ENCODE data around the gene CCL21. TPM values are rescaled to one million over a fixed set of nuclear protein-coding genes. Genes with fewer than 3 reads are reported as not detected.

Gene CCL21
- total RNA-seq, 1 experiment from 2014 or later = not detected

GRCh38 chr9:34719021-34719768, 9.3 kb upstream of the CCL21 start (continued):
- TF ChIP-seq, protein P1, sequence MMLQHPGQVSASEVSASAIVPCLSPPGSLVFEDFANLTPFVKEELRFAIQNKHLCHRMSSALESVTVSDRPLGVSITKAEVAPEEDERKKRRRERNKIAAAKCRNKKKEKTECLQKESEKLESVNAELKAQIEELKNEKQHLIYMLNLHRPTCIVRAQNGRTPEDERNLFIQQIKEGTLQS (CRISPR knock-in tag; conservative IDR thresholded peaks at IDR 0.05) = no peak
- no peak for TF ChIP-seq ARID4B (CRISPR knock-in tag; IDR thresholded peaks at IDR 0.05; ENCODE audit: borderline replicate concordance)
- TF ChIP-seq ZNF671 (CRISPR knock-in tag; IDR thresholded peaks at IDR 0.05) = no peak
- TF ChIP-seq E2F5 (CRISPR knock-in tag; IDR thresholded peaks at IDR 0.05) = no peak
- TF ChIP-seq, protein P2, sequence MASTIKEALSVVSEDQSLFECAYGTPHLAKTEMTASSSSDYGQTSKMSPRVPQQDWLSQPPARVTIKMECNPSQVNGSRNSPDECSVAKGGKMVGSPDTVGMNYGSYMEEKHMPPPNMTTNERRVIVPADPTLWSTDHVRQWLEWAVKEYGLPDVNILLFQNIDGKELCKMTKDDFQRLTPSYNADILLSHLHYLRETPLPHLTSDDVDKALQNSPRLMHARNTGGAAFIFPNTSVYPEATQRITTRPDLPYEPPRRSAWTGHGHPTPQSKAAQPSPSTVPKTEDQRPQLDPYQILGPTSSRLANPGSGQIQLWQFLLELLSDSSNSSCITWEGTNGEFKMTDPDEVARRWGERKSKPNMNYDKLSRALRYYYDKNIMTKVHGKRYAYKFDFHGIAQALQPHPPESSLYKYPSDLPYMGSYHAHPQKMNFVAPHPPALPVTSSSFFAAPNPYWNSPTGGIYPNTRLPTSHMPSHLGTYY (CRISPR knock-in tag; IDR thresholded peaks at IDR 0.05) = no peak

DNA sequence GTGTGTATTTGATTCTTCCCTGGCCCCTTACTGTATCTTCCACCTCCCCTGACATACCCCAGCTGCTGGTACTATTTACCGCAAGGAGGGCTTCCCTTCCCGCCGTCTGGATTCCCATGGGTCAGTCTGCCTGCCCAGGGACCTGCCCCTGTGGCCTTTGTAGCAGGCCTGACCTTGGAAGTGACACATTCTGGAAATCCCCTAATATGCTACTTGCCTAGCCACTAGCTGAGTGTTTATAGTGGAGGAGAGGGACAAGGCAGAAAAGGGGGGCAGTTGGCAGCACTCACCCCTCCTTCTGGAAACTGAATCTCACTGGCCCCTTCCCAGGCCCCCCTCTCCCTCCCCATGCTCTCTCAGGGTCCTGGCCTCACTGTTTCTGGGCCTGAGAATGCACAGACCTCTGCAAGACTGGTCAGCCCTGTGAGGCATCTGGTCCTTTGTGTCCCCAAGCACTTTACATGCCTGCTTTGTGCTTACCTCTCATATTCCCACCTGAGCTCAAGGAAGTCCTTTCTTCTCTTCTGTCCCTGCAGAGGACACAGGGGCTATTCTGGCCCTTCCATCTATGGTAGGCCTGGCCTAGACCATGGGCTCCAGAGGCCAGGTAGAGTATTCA, 8.2 kb upstream of the CCL21 start:
- Mint-ChIP-seq H3K4me1 (no peaks in the 10 kb centered on the region), H3K9me3 (peaks cover 4% of the 10 kb centered on the region; the same call in 1 of the 2 replicates)

GRCh38 chr9:34716711-34717110, 6.8 kb upstream of the CCL21 start:
- no peak for ATAC-seq
- H3K4me3 Mint-ChIP-seq = no peak overlapping the region
- no peak for DNase-seq (ENCODE audit: low spot score)
- H3K36me3 Mint-ChIP-seq = no peaks in the 10 kb centered on the region
- H3K27me3 Mint-ChIP-seq (ENCODE audit: low read depth) = peaks cover 38% of the 10 kb centered on the region
- TF ChIP-seq E2F5 (CRISPR knock-in tag; IDR thresholded peaks at IDR 0.05) = no peak
- TF ChIP-seq, protein P2 (CRISPR knock-in tag; IDR thresholded peaks at IDR 0.05) = no peak
- TF ChIP-seq TP53 (CRISPR knock-in tag; IDR thresholded peaks at IDR 0.05) = no peak
- no peak for TF ChIP-seq KAT7 (CRISPR knock-in tag; IDR thresholded peaks at IDR 0.05; ENCODE audit: borderline replicate concordance)
- no peak for TF ChIP-seq SMAD4 (CRISPR knock-in tag; IDR thresholded peaks at IDR 0.05)
- no peak for TF ChIP-seq CREM (CRISPR knock-in tag; IDR thresholded peaks at IDR 0.05)
- no peak for TF ChIP-seq ZNF416 (CRISPR knock-in tag; IDR thresholded peaks at IDR 0.05)
- TF ChIP-seq RORB (CRISPR knock-in tag; IDR thresholded peaks at IDR 0.05) = no peak
- H3K9me3 Mint-ChIP-seq = peaks cover 4% of the 10 kb centered on the region; the same call in 1 of the 2 replicates
- POLR2A ChIA-PET = no interaction called here
- CTCF ChIA-PET = interaction anchor here (0.8 to 13.3 kb wide), 3 partner anchors 15 to 356 kb away, joined by 3 to 122 read pairs (median 4); partner anchors contain the start of gene VCP
- no peaks in the 10 kb centered on the region for H3K4me1 Mint-ChIP-seq
- H3K27ac Mint-ChIP-seq = no peak overlapping the region

More for the DNA sequence above, 8.2 kb upstream of the CCL21 start:
- Mint-ChIP-seq H3K4me3 (no peak overlapping the region), H3K27me3 (ENCODE audit: low read depth) (peaks cover 35% of the 10 kb centered on the region), H3K27ac (no peak overlapping the region), H3K36me3 (no peaks in the 10 kb centered on the region)
- ATAC-seq (no peak), DNase-seq (ENCODE audit: low spot score) (no peak)
- no peak for TF ChIP-seq SMAD3 (CRISPR knock-in tag; IDR thresholded peaks at IDR 0.05; ENCODE audit: borderline replicate concordance)
- TF ChIP-seq, protein P3, sequence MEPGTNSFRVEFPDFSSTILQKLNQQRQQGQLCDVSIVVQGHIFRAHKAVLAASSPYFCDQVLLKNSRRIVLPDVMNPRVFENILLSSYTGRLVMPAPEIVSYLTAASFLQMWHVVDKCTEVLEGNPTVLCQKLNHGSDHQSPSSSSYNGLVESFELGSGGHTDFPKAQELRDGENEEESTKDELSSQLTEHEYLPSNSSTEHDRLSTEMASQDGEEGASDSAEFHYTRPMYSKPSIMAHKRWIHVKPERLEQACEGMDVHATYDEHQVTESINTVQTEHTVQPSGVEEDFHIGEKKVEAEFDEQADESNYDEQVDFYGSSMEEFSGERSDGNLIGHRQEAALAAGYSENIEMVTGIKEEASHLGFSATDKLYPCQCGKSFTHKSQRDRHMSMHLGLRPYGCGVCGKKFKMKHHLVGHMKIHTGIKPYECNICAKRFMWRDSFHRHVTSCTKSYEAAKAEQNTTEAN (CRISPR knock-in tag; IDR thresholded peaks at IDR 0.05) = no peak
- no peak for TF ChIP-seq SP1 (CRISPR knock-in tag; conservative IDR thresholded peaks at IDR 0.05)
- ChIA-PET POLR2A (no interaction called here), CTCF (interaction anchor here (1.5 to 13.3 kb wide), 2 partner anchors 16 to 53 kb away, joined by 6 to 122 read pairs; no protein-coding TSS in a partner anchor)

Data from WTC11 (cell line).